Neural cell (in vitro differentiated cells): Measurements from ENCODE around the gene RIPOR1.

Experiments
- CTCF ChIP-seq: fragments of 450-650 bp; IDR thresholded peaks from 2 replicates; pipeline ENCODE4 v1.5.1; 2014; ENCODE audit warnings: antibody characterized with exemption, mild to moderate bottlenecking, moderate library complexity; ENCODE audit not compliant: poor library complexity, severe bottlenecking
- MXI1 ChIP-seq: fragments of 450-650 bp; conservative IDR thresholded peaks from 2 replicates; pipeline ENCODE4 v1.6.1; 2014; ENCODE audit warnings: antibody characterized with exemption, mild to moderate bottlenecking; ENCODE audit not compliant: poor library complexity, severe bottlenecking
- TAF1 ChIP-seq: IDR thresholded peaks from 2 replicates; pipeline ENCODE4 v1.6.1; 2012; ENCODE audit warnings: low read depth
- TF ChIP-seq, protein P1 (sequence below): IDR thresholded peaks from 2 replicates; pipeline ENCODE4 v1.6.1; 2012; ENCODE audit warnings: borderline replicate concordance

GRCh38 chr16:67519242-67519641 is 9.4 kb upstream of the RIPOR1 start:
- TF ChIP-seq MXI1 (no peak), CTCF (no peak), TAF1 (no peak)
- TF ChIP-seq, protein P1, sequence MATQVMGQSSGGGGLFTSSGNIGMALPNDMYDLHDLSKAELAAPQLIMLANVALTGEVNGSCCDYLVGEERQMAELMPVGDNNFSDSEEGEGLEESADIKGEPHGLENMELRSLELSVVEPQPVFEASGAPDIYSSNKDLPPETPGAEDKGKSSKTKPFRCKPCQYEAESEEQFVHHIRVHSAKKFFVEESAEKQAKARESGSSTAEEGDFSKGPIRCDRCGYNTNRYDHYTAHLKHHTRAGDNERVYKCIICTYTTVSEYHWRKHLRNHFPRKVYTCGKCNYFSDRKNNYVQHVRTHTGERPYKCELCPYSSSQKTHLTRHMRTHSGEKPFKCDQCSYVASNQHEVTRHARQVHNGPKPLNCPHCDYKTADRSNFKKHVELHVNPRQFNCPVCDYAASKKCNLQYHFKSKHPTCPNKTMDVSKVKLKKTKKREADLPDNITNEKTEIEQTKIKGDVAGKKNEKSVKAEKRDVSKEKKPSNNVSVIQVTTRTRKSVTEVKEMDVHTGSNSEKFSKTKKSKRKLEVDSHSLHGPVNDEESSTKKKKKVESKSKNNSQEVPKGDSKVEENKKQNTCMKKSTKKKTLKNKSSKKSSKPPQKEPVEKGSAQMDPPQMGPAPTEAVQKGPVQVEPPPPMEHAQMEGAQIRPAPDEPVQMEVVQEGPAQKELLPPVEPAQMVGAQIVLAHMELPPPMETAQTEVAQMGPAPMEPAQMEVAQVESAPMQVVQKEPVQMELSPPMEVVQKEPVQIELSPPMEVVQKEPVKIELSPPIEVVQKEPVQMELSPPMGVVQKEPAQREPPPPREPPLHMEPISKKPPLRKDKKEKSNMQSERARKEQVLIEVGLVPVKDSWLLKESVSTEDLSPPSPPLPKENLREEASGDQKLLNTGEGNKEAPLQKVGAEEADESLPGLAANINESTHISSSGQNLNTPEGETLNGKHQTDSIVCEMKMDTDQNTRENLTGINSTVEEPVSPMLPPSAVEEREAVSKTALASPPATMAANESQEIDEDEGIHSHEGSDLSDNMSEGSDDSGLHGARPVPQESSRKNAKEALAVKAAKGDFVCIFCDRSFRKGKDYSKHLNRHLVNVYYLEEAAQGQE = no peak
